Measurements from ENCODE around the gene SSC4D. TPM values are rescaled to one million over a fixed set of nuclear protein-coding genes. Genes with fewer than 3 reads are reported as not detected.
A peak's percentile ranks its signal among the peaks of the same experiment; 100 is the strongest.

SSC4D gene
- total and polyA plus RNA-seq, 9 of the 15 experiments (the other 6 are each of a cell fraction or from before 2014, with no cell fraction given) = 0.06 to 1.1 (median 0.85) TPM; not detected in 1

DNA sequence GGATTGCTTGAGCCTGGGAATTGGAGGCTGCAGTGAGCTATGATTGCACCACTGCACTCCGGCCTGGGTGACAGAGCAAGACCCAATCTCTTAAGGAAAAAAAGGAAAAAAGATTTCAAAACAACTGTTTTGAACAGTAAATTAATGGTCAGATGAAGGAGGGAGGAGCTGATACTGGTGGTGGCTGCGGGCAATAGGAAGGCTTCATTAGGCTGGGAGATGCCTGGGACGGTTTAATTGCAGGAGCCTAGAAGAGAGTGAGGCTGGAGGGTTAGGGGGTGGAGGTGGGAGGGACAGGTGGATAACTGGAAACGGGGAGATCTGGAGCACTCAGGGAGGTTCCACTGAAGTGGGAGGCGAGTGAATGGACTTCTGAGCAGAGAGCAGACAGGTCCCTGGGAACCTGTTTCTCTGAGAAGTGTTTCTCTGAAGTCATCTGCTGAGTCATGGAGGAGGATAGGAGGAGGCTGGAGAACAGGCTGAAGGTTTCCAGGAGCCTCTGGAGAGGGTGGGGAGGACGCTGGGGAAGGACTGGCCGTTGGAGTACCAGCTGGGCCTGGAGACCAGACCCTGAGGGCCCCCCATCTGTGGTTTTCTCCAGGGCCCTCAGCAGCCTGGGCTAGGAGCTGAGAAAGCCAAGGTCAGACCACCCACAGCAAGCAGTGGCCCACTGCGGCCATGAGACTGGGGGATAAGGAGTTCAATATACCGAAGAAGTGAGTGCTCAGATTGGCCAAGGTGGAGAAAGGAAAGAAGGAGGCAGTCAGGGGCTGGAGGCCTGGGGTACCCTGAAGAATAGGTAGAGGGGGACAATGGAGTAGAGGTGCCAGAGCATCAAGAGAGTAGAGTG is 36.3 kb downstream of the SSC4D start (continued):
- TF ChIP-seq, protein P1, sequence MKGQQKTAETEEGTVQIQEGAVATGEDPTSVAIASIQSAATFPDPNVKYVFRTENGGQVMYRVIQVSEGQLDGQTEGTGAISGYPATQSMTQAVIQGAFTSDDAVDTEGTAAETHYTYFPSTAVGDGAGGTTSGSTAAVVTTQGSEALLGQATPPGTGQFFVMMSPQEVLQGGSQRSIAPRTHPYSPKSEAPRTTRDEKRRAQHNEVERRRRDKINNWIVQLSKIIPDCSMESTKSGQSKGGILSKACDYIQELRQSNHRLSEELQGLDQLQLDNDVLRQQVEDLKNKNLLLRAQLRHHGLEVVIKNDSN (CRISPR knock-in tag; IDR thresholded peaks at IDR 0.05) = no peak
- TF ChIP-seq HMGN3 (IDR thresholded peaks at IDR 0.05; ENCODE audit: borderline replicate concordance, extremely low read depth, insufficient read length, low read depth, low read length) (no peak), ZZZ3 (IDR thresholded peaks at IDR 0.05) (no peak), MYC (IDR thresholded peaks at IDR 0.05; ENCODE audit: low read depth, low read length) (no peak), MYC (CRISPR knock-in tag; IDR thresholded peaks at IDR 0.05; ENCODE audit: borderline replicate concordance, low read depth) (peak; percentile 57; the same call in 1 of the 2 replicates), ATF1 (CRISPR knock-in tag; IDR thresholded peaks at IDR 0.05) (no peak), ATF1 (tag; IDR thresholded peaks at IDR 0.05) (0 out of 2 replicates have a peak, but pooled peaks have one; percentile 9), NFIC (IDR thresholded peaks at IDR 0.05) (peak; percentile 54), RFX1 (IDR thresholded peaks at IDR 0.05) (no peak), PCBP2 (IDR thresholded peaks at IDR 0.05; ENCODE audit: low read depth, low read length, poor library complexity, severe bottlenecking) (no peak), SIN3B (IDR thresholded peaks at IDR 0.05; ENCODE audit: low read depth) (0 out of 2 replicates have a peak, but pooled peaks have one; percentile 34), ZNF584 (CRISPR knock-in tag; IDR thresholded peaks at IDR 0.05; ENCODE audit: low read depth) (peak; percentile 84), MECOM (CRISPR knock-in tag; IDR thresholded peaks at IDR 0.05) (peak; percentile 55; the same call in 1 of the 2 replicates), NONO (IDR thresholded peaks at IDR 0.05; ENCODE audit: low read depth in 2 of 2, low read length in 1 of 2) (peak in 1 of 2 experiments; percentile 66; a peak in 1 of 4 replicates), SRSF9 (IDR thresholded peaks at IDR 0.05; ENCODE audit: borderline replicate concordance, low read depth, low read length) (no peak)
- TF ChIP-seq, protein P2, sequence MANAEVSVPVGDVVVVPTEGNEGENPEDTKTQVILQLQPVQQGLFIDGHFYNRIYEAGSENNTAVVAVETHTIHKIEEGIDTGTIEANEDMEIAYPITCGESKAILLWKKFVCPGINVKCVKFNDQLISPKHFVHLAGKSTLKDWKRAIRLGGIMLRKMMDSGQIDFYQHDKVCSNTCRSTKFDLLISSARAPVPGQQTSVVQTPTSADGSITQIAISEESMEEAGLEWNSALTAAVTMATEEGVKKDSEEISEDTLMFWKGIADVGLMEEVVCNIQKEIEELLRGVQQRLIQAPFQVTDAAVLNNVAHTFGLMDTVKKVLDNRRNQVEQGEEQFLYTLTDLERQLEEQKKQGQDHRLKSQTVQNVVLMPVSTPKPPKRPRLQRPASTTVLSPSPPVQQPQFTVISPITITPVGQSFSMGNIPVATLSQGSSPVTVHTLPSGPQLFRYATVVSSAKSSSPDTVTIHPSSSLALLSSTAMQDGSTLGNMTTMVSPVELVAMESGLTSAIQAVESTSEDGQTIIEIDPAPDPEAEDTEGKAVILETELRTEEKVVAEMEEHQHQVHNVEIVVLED (CRISPR knock-in tag; IDR thresholded peaks at IDR 0.05) = no peak; the same call in 1 of the 2 replicates
- TF ChIP-seq, protein P3, sequence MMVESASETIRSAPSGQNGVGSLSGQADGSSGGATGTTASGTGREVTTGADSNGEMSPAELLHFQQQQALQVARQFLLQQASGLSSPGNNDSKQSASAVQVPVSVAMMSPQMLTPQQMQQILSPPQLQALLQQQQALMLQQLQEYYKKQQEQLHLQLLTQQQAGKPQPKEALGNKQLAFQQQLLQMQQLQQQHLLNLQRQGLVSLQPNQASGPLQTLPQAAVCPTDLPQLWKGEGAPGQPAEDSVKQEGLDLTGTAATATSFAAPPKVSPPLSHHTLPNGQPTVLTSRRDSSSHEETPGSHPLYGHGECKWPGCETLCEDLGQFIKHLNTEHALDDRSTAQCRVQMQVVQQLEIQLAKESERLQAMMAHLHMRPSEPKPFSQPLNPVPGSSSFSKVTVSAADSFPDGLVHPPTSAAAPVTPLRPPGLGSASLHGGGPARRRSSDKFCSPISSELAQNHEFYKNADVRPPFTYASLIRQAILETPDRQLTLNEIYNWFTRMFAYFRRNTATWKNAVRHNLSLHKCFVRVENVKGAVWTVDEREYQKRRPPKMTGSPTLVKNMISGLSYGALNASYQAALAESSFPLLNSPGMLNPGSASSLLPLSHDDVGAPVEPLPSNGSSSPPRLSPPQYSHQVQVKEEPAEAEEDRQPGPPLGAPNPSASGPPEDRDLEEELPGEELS (CRISPR knock-in tag; IDR thresholded peaks at IDR 0.05; ENCODE audit: borderline replicate concordance) = 0 out of 2 replicates have a peak, but pooled peaks have one; percentile 64
- TF ChIP-seq, protein P4, sequence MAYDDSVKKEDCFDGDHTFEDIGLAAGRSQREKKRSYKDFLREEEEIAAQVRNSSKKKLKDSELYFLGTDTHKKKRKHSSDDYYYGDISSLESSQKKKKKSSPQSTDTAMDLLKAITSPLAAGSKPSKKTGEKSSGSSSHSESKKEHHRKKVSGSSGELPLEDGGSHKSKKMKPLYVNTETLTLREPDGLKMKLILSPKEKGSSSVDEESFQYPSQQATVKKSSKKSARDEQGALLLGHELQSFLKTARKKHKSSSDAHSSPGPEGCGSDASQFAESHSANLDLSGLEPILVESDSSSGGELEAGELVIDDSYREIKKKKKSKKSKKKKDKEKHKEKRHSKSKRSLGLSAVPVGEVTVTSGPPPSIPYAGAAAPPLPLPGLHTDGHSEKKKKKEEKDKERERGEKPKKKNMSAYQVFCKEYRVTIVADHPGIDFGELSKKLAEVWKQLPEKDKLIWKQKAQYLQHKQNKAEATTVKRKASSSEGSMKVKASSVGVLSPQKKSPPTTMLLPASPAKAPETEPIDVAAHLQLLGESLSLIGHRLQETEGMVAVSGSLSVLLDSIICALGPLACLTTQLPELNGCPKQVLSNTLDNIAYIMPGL (CRISPR knock-in tag; IDR thresholded peaks at IDR 0.05) = no peak
- TF ChIP-seq, protein P5, sequence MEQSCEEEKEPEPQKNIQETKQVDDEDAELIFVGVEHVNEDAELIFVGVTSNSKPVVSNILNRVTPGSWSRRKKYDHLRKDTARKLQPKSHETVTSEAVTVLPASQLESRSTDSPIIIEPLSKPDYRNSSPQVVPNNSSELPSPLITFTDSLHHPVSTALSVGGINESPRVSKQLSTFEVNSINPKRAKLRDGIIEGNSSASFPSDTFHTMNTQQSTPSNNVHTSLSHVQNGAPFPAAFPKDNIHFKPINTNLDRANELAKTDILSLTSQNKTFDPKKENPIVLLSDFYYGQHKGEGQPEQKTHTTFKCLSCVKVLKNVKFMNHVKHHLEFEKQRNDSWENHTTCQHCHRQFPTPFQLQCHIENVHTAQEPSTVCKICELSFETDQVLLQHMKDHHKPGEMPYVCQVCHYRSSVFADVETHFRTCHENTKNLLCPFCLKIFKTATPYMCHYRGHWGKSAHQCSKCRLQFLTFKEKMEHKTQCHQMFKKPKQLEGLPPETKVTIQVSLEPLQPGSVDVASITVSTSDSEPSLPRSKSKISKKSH (CRISPR knock-in tag; IDR thresholded peaks at IDR 0.05) = no peak

Data from K562 (cell line).